Measurements from ENCODE around the gene WDR46.

- TF ChIP-seq CTCF (IDR thresholded peaks at IDR 0.05; ENCODE audit: low read depth, low read length, poor library complexity, severe bottlenecking) (no peak), EZH2phosphoT487 (IDR thresholded peaks at IDR 0.05; ENCODE audit: borderline replicate concordance, low read length) (no peak)
Observed at GRCh38 chr6:33305052-33305451, 16.0 kb upstream of the WDR46 start.
